ENCODE results near the gene TMEM107.

The TMEM107 gene

GRCh38 chr17:8141045-8141444, 35.1 kb downstream of the TMEM107 start:
- TF ChIP-seq CTCF (IDR thresholded peaks at IDR 0.05; ENCODE audit: low read depth, low read length): no peak
- H3K4me3 ChIP-seq (ENCODE audit: low read depth, low read length): no peak overlapping the region

DNA sequence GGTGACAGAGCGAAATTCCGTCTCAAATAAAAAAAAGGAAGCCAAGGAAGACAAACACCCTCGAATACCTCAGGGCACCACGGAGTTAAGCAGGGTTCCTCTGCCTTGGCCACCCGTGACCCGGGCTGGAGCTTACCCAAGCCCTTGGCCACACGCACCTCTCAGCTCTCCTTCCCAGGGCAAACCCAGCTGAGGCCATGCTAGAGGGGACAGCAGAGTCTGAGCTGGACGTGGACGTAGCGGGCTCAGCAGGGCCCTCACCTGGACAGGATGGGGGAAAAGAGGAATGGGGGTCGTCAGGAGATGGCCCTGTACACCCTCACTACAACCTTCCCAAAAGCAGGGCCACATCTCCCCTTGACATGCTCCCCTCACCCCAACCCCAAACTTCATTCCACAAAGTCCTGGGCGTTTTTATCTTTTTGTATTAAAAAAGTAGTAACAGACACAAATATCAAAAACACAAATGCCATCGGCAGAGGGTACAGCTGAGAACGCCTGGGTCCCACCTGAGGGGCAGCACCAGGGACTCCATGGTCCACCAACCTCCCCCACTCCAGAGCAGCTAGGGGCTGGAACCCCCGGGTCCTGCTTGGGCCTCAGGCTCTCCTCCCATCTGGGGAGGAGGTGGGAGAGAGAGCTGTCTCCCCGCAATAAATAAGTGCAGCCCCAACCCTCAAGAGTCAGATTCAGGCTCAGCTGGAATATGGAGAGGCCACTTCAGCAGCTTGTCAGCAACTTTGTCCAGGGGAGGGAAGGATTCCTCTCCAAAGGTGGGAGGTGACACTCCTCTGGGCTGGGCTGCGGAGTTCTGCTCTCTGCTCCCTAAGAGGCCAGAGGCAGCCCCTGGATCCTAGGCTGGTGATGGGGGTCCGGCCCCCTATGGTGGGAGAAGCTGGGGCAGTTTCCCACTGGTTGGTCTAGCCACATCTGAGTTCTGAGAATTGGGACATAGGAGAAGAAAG, 35.8 kb downstream of the TMEM107 start:
- TF ChIP-seq CTCF (IDR thresholded peaks at IDR 0.05; ENCODE audit: low read depth, low read length): no peak
- H3K4me3 ChIP-seq (ENCODE audit: low read depth, low read length): no peak overlapping the region

DNA sequence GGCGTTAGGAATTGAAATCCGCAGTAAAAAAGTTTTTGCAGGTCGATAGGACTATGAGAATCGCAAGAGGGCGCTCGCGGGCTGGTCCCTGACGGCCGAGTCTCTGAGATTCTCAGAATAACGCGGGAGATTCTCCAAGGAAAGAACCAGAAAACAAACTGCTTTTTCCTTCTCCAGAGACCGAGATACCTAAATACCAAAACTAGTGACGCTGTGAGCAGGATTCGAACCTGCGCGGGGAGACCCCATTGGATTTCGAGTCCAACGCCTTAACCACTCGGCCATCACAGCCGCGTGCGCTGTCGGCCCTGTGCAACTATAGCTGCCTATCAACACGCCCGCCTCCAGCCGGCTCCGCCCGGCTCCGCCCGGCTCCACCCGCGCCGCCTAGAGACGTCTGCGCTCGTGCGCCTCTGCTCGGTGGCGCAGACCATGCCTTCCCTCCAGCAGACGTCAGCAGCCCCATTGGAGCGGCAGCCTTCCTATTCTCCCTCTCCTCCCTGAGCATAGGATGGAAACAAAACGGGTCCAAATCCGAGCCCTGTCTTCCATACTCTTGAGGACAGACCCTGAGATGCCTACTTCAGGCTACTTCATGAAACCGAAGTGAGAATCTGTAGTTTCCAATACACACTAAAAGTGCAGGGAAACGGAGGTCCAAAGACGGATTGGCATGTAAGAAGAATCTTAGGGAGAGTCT, 37.4 kb downstream of the TMEM107 start:
- H3K4me3 ChIP-seq (ENCODE audit: low read depth, low read length): peak overlapping the region; percentile 58
- TF ChIP-seq CTCF (IDR thresholded peaks at IDR 0.05; ENCODE audit: low read depth, low read length): peak; percentile 73

- TF ChIP-seq CTCF (IDR thresholded peaks at IDR 0.05; ENCODE audit: low read depth, low read length): no peak
- H3K4me3 ChIP-seq (ENCODE audit: low read depth, low read length): peak overlapping the region; percentile 58
Observed at GRCh38 chr17:8138374-8138671, 37.9 kb downstream of the TMEM107 start.

GRCh38 chr17:8137645-8138373, 38.4 kb downstream of the TMEM107 start:
- H3K4me3 ChIP-seq (ENCODE audit: low read depth, low read length): peak overlapping the region; percentile 58
- TF ChIP-seq CTCF (IDR thresholded peaks at IDR 0.05; ENCODE audit: low read depth, low read length): no peak

- no peak overlapping the region for H3K4me3 ChIP-seq (ENCODE audit: low read depth, low read length)
- no peak for TF ChIP-seq CTCF (IDR thresholded peaks at IDR 0.05; ENCODE audit: low read depth, low read length)
Observed at GRCh38 chr17:8133941-8134340, 42.2 kb downstream of the TMEM107 start.

Measured in WI38 (cell line).